ENCODE measurements around the gene ALAS1. TPM values are rescaled to one million over a fixed set of nuclear protein-coding genes. Genes with fewer than 3 reads are reported as not detected.

The ALAS1 gene
- total RNA-seq, 2 donors from 2014 or later = 39.8 to 58.8 TPM

DNA sequence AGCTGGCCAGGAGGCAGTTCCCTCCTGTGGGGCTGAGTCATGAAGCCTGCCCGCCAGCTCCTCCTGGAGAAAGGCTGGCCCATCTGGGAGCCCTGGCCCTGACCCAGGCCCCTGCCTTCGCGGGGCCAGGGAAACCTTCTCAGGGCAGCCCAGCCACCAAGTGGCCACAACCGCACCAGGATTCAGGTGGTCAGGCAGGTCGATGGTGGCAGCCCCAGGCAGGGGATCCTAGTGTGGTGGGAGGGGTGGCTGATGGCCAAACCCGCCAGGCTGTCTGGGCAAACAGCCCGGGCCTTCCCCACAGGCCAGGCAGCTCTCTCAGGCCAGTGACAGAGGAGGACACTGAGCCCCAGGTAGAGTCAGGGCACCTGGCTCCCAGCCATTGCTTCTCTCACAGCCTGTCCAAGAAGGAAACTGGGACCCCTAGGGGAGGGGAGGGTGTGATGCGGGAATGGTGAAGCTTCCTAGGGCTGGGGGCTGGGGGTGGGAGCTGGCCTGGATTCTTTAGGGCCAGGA lies 39.8 kb downstream of the ALAS1 start:
- H3K9me3 ChIP-seq = no peaks in the 10 kb centered on the region
- no peaks in the 10 kb centered on the region for H3K36me3 ChIP-seq
- DNase-seq (ENCODE audit: low spot score) = peak; percentile 74
- H3K4me3 ChIP-seq = peak overlapping the region; percentile 82 to 94
- peak; percentile 59 for TF ChIP-seq POLR2AphosphoS5 (IDR thresholded peaks at IDR 0.05)
- peak in 2 of 4 experiments; percentile 7 to 21 for TF ChIP-seq CTCF (IDR thresholded peaks at IDR 0.05)
- TF ChIP-seq POLR2A (IDR thresholded peaks at IDR 0.05) = no peak
- H3K27me3 ChIP-seq (replicated peaks; ENCODE audit: insufficient read depth) = no peaks in the 10 kb centered on the region
- intact Hi-C loops (cut with DNase I) = loop anchor here (5.0 kb wide), 1 partner anchor 50 kb away; the partner anchor contains the start of gene GLYCTK
- peak overlapping the region; percentile 83 to 90 for H3K27ac ChIP-seq
- peaks cover 18% of the 10 kb centered on the region for H3K4me1 ChIP-seq (replicated peaks)
- WGBS = 22% methylated on average over 4 of the region's 8 CpGs

DNA sequence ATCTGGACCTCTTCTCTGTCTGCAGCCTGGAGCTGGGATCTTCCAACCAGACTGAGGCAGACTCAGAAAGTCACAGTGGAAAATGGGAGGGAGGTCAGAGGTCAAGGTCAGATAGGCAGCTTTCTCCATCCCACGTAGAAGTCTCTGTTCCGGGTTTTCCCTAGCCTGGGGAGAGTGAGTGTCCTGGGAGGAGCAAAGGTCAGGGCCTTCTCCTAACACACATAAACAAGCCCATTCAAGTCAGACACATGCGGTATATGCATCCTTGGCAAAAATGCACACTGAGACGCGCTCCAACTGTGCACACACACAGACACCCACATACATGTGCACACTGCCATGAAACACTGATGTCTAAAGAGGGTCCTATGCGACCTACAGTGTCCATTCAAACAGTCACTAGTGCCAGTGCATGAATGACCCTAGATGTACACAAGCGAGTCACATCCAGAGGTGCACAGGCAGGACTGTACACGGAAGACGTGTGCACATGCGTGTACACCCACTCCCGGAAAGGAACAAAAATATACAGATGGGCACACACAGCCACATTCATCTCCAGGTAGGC lies 40.3 kb downstream of the ALAS1 start:
- H3K4me3 ChIP-seq = peak overlapping the region; percentile 82 to 94
- no peaks in the 10 kb centered on the region for H3K36me3 ChIP-seq
- WGBS = 6% methylated on average over 11 of the region's 11 CpGs
- TF ChIP-seq POLR2AphosphoS5 (IDR thresholded peaks at IDR 0.05) = no peak
- TF ChIP-seq POLR2A (IDR thresholded peaks at IDR 0.05) = no peak
- no peak for TF ChIP-seq CTCF (IDR thresholded peaks at IDR 0.05)
- no peak for DNase-seq (ENCODE audit: low spot score)
- H3K9me3 ChIP-seq = no peaks in the 10 kb centered on the region
- H3K27me3 ChIP-seq (replicated peaks; ENCODE audit: insufficient read depth) = no peaks in the 10 kb centered on the region
- peaks cover 18% of the 10 kb centered on the region for H3K4me1 ChIP-seq (replicated peaks)
- intact Hi-C loops (cut with DNase I) = loop anchor here (5.0 kb wide), 1 partner anchor 49 kb away; the partner anchor contains the start of gene GLYCTK
- peak overlapping the region; percentile 83 to 90 for H3K27ac ChIP-seq

DNA sequence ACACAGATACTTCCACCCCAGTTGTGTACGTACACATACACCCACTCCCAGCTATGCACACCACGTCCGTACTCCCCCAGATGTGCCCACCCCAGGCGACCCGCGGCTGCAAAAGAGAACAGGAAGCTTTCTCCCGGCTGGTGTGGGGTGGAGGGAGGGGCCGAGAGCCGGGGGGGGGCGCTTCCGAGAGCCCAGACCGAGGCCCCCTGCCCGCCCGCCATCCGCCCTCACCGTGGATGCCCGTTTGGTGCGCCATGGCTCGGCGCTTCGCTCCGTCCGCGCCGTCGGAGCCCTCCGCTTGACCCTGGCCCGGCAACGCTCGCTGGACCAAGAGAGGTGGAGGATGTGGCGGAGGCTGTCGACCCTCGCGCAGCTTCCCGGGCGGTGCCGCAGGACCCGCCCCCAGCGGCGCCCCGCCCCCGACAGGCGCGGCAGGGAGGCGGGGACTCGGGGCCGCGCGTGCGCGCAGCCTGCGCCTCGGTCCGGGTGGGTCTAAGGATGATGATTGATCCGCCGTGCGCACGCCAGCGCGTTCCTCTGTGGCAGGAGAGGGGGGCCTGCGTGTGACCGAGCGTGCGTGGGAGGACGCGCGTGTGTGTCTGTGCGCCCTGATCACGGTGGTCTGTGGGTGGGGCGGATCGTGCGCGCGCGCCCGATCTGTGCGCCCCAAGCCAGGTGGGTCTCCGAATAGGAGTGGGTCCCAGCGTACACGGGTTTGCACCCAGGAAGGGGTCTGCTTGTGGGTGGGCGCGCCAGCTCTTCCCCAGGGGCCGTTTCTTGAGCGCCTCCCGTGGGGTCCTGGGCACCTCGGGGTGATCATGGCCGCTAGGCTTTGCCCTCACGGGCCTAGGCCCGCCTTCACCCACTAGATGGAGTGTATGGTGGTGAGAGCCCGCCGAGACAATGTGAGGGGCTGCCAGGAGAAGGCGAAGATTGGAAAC lies 41.1 kb downstream of the ALAS1 start, which contains the start of gene TWF2:
TSS of gene TWF2 (minus strand) at position 398 of the 941 bp plus-strand sequence. CDS start at position 256, 142 bp downstream.
- Histone ChIP-seq H3K36me3 (no peaks in the 10 kb centered on the region), H3K4me1 (replicated peaks) (peaks cover 18% of the 10 kb centered on the region)
- intact Hi-C loops (cut with DNase I) = loop anchor here (5.0 kb wide), 1 partner anchor 48 kb away; the partner anchor contains the start of gene GLYCTK

More for the DNA sequence above, 41.1 kb downstream of the ALAS1 start, which contains the start of gene TWF2:
- peak; percentile 88 for TF ChIP-seq POLR2A (IDR thresholded peaks at IDR 0.05)
- peak; percentile 63 for TF ChIP-seq POLR2AphosphoS5 (IDR thresholded peaks at IDR 0.05)
- peak in 2 of 4 experiments; percentile 57 to 63 for TF ChIP-seq CTCF (IDR thresholded peaks at IDR 0.05)
- WGBS = 0% methylated on average over 77 of the region's 92 CpGs
- Histone ChIP-seq H3K27me3 (replicated peaks; ENCODE audit: insufficient read depth) (no peaks in the 10 kb centered on the region), H3K9me3 (no peaks in the 10 kb centered on the region), H3K27ac (peak within 1 kb of the TSS; percentile 83 to 90), H3K4me3 (peak within 1 kb of the TSS; percentile 82 to 94)
- DNase-seq (ENCODE audit: low spot score) = peak; percentile 66

Data from prostate gland (tissue), 2 donors.